HG03039 (cell line): ENCODE measurements around the gene DLX2.
"Not testable (repeated sequence)": the region's sequence is repeated elsewhere in the genome, so short reads cannot be mapped to it uniquely, and the experiment has no call there.

Experiments used
- ATAC-seq: cut with Tn5 transposase; IDR thresholded peaks from one replicate; pipeline ENCODE4 v1.9.1; 2021; ENCODE audit warnings: mild to moderate bottlenecking, moderate library complexity; ENCODE audit not compliant: unreplicated experiment

DLX2 gene

GRCh38 chr2:172102391-172103359, at the start of gene DLX2:
DLX2 (minus strand) TSS chr2:172102900; CDS start chr2:172102538, 362 bp downstream.
- peak; percentile 63 for ATAC-seq

- no peak for ATAC-seq
Measured at GRCh38 chr2:172147944-172148650, 45.4 kb upstream of the DLX2 start.

- ATAC-seq, result no peak
Measured at GRCh38 chr2:172143817-172144216, 41.1 kb upstream of the DLX2 start.

GRCh38 chr2:172138727-172139126, 36.0 kb upstream of the DLX2 start:
- ATAC-seq, result not testable (repeated sequence)

GRCh38 chr2:172137943-172138342, 35.2 kb upstream of the DLX2 start:
- no peak for ATAC-seq

DNA sequence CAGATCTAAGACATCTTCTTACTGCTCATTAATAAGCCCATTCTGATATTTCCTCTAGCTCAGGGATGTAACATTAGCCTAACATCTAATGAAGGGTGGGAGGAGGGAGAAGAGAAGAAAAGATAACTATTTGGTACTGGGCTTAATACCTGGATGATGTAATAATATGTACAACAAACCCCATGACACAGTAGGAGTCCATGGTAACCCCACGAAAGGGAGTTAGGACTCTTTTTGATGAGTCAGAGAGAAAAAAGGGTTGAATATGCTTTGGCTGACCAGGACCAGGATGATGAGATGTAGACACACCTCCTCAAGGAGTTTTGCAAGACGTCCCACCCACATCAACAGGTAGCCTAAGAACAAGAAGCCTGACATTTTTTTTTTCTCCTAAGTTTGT, 34.4 kb upstream of the DLX2 start:
- no peak for ATAC-seq

GRCh38 chr2:172135446-172135845, 32.7 kb upstream of the DLX2 start:
- ATAC-seq, result no peak

- ATAC-seq, result no peak
Measured at GRCh38 chr2:172134270-172134669, 31.6 kb upstream of the DLX2 start.

DNA sequence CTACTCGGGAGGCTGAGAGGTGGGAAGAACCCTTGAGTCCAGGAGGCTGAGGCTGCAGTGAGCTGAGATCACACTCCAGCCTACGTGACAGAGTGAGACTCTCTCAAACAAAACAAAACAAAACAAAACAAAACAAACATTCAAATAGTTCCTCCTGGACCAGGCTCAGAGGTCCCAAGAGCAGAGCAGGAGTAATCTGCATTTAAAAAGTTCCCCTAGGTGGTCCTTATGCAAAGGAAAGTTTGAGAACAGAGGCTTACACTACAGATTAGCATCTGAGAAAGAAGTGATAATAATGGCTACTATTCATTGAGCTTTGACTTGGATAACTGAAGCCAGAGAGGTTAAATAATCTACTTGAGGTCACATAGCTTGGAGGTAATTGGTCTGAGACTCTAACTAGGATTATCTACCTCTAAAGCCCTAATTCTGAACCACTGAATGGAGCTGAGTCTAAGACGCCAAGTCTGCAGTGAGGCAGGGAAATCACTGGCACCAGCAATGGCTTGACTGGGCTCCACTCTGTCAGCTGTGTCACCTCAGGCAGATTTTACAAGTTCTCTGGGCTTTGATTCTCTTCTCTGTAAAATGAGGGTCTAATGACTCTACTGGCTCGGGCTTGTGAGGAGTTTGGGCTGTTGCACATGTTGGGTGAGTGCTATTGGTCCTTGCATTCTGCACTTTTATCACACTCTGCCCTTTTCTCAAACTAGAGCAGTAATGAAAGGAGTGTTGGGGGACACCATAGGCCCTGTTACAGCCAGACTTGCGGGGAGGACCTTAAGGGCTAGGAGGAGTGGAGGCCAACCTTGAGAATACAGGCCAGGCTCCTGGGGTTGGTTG, 29.2 kb upstream of the DLX2 start:
- ATAC-seq, result no peak

DNA sequence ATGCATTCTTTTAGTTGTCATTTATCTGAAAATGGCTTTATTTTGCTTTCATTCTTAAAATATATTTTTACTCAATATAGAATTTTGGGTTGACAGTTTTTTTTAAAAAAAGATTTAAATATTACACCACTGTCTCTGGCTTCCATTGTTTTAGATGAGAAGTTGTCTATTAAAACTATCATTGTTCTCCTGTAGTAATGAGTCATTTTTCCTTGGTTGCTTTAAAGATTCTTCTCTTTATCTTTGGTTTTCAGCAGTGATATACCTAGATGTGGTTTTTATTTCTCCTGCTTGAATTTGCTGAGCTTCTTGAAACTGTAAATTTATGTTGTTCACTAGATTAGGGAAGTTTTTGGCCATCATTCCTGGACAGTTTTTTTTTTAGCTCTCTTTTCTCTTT, 26.7 kb upstream of the DLX2 start:
- no peak for ATAC-seq

- no peak for ATAC-seq
Measured at GRCh38 chr2:172128484-172128883, 25.8 kb upstream of the DLX2 start.

DNA sequence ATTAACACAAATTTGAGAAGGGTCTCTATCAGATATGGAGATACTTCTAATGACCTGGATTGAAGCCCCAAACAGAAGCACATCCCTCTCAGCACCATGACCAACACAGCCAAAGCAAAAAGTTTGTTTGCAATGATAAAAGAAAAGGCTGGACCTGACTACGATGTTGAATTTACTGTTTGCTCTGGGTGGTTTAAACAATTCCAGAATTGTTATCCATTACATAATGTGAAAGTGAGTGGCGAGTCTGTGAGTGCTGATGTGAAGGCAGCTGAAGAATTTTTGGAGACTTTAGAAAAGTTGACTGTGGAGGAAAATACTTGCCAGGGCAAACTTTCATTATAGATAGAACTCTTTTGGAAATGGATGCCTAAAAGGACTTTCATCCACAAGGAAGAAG, 17.4 kb upstream of the DLX2 start:
- ATAC-seq, result no peak

DNA sequence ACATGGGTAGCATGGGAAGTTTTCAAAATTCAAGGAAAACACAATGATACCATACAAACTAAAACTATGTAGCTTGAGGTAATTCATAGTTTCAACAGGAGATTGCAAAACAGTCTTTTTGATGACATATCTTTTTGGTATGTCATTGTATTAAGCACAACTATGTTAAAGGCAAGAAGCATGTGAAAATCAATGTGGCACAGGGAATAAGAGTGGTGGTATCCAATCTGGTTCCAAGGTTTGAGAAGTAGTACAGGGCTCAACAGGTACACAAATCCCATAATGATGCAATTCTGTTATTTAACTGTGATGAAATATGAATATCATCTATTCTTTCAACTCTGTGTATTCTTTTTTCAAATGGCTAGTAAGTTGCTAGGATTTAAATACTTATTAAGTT, 16.4 kb upstream of the DLX2 start:
- no peak for ATAC-seq

DNA sequence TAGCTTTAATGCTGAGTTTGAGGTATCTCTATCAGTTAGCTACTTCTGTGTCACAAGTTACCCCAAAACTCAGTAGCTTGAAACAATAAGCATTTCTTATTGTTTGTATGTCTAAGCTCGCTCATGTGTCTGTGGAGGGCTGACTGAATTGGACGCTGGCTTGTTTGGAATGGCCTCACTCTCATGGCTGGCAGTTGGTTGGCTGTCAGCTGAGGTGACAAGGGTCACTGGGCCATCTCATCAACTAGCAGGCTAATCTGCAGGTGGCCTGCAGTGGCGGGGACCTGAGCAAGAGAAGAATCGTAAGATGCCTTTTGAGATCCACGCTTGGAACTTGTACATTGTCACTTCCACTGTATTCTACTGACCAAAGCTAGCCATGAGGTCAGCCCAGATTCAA, 13.4 kb upstream of the DLX2 start:
- ATAC-seq, result no peak

- ATAC-seq, result no peak
Measured at GRCh38 chr2:172114579-172114978, 11.9 kb upstream of the DLX2 start.

DNA sequence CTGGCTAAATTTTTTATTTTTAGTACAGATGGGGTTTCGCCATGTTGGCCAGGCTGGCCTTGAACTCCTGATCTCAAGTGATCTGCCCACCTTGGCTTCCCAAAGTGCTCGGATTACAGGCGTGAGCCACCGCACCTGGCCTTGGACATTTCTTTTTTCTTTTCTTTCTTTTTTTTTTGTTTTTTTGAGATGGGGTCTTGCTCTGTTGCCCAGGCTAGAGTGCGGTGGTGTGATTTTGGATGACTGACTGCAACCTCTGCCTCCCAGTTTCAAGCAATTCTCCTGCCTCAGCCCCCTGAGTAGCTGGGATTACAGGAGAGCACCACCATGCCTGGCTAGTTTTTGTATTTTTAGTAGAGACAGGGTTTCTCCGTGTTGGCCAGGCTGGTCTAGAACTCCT, 11.5 kb upstream of the DLX2 start:
- not testable (repeated sequence) for ATAC-seq

GRCh38 chr2:172113617-172114016, 10.9 kb upstream of the DLX2 start:
- ATAC-seq, result no peak

DNA sequence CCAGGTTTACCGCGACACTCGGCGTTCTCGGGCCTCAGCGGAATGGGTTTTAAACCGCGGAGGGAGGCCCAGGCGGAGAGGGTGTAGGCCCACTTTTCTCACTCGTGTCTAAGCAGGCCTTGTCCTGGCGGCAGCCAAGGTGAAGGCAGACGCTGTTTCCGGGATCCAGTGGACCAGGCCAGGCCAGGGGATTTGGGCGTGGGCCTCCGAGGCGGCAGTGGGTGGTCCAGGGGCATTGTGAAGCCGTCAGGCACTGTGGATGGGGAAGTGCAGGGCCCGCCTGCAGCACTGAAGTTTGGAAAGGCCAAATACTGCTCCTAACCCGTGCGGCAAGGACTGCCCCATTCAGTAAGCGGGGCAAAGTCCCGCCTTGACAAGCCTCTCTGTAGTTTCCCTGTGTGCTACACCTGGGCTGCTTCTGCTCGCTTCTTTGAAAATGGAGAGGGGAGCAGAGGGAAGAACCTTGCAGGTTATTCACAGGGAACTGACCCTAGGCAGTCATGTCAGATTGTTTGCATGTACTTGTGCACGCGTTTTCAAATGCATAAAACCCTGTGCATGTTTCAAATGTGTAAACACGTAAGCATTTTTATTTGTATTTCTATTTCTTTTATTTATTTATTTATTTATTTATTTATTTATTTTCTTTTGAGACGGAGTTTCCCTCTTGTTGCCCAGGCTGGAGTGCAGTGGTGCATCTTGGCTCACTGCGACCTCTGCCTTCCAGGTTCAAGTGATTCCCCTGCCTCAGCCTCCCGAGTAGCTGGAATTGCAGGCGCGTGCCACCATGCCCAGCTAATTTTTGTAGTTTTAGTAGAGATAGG, 7.5 kb upstream of the DLX2 start:
- ATAC-seq, result no peak

DNA sequence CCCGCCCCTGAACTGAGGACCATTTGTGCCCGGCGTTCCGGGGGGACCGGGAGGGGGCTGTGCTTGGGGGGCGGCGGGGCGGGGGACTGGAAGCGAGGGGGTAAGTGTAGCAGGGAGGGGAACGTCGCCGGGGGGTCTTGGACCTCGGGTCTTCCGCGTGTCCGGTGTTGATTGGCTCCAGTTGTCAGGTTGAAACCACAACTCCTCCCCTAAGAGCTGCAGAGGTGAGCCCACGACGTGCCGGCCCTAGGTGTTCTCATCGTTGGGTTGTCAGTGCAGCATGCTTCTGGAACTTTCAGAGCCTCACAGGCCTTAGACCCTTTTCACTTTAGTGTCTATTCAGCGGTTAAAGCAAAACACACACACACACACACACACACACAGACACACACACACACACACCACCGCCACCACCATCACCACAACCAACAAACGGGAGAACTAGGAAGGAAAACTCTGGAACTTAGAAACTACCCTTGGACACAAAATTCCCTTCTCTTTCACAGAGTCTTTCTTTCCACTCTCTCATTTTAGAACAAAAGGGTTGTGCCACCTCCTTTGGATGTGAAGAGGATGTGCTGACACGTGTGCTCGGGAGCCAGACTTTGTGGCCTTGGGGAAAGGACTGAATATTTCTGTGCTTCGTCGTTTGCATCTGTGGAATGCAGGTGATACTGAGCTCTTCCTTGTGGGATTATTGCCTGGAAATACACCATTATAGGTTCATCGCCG, 6.7 kb upstream of the DLX2 start:
- ATAC-seq, result no peak

DNA sequence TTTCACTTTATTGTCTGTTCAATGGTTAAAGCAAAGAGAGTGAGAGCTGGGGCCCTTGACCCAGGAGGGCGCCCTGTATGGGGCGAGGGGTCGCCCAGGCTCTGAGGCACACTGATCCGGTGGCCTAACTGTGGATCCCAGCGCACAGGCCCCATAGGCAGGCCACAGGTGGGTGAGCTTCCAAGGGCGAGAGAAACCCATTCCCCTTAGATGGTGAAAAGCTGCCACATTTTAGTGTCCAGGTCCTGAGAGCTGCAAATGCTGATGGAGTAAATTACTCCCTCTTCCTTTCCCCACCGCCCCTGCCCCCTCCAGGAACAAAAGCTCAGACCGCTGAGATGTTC, 5.9 kb upstream of the DLX2 start:
- no peak for ATAC-seq
